WERI-Rb-1 (cell line): ENCODE results near the gene VTI1A.

ENCODE experiments used
- DNase-seq: peaks from one replicate; pipeline ENCODE4 v3.0.0-alpha.2; 2020
- H3K27ac ChIP-seq: fragments of 250-450 bp; sonication (Bioruptor Pico); 2 replicates; pipeline ENCODE4 v1.5.1; 2020; ENCODE audit warnings: mild to moderate bottlenecking, moderate library complexity
- H3K27me3 ChIP-seq: fragments of 250-450 bp; sonication (Bioruptor Pico); 2 replicates; pipeline ENCODE4 v1.5.1; 2021; ENCODE audit warnings: mild to moderate bottlenecking, low read depth, moderate library complexity; ENCODE audit not compliant: insufficient read depth, severe bottlenecking
- H3K36me3 ChIP-seq: fragments of 250-450 bp; sonication (Bioruptor Pico); 2 replicates; pipeline ENCODE4 v1.5.1; 2020; ENCODE audit warnings: mild to moderate bottlenecking, moderate library complexity
- H3K4me3 ChIP-seq: 2 replicates; pipeline ENCODE4 v1.5.1; 2011; ENCODE audit warnings: low read depth, mild to moderate bottlenecking, control low read depth, low read length
- H3K9me3 ChIP-seq: fragments of 250-450 bp; sonication (Bioruptor Pico); 2 replicates; pipeline ENCODE4 v1.5.1; 2021; ENCODE audit warnings: mild to moderate bottlenecking, moderate library complexity; ENCODE audit not compliant: severe bottlenecking
- TF ChIP-seq, protein P1 (sequence below): IDR thresholded peaks from 2 replicates; pipeline ENCODE4 v1.5.1; 2011; ENCODE audit warnings: low read depth, mild to moderate bottlenecking, control low read depth, inconsistent platforms, low read length

VTI1A gene

GRCh38 chr10:112784022-112784461 is 337.0 kb downstream of the VTI1A start:
- Histone ChIP-seq H3K27ac (no peak overlapping the region), H3K36me3 (no peaks in the 10 kb centered on the region), H3K9me3 (no peaks in the 10 kb centered on the region), H3K27me3 (no peaks in the 10 kb centered on the region), H3K4me3 (no peak overlapping the region)
- TF ChIP-seq, protein P1, sequence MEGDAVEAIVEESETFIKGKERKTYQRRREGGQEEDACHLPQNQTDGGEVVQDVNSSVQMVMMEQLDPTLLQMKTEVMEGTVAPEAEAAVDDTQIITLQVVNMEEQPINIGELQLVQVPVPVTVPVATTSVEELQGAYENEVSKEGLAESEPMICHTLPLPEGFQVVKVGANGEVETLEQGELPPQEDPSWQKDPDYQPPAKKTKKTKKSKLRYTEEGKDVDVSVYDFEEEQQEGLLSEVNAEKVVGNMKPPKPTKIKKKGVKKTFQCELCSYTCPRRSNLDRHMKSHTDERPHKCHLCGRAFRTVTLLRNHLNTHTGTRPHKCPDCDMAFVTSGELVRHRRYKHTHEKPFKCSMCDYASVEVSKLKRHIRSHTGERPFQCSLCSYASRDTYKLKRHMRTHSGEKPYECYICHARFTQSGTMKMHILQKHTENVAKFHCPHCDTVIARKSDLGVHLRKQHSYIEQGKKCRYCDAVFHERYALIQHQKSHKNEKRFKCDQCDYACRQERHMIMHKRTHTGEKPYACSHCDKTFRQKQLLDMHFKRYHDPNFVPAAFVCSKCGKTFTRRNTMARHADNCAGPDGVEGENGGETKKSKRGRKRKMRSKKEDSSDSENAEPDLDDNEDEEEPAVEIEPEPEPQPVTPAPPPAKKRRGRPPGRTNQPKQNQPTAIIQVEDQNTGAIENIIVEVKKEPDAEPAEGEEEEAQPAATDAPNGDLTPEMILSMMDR, result no peak
- no peak for DNase-seq

GRCh38 chr10:112785089-112785488 is 338.1 kb downstream of the VTI1A start:
- H3K27me3 ChIP-seq, result no peaks in the 10 kb centered on the region
- no peak overlapping the region for H3K27ac ChIP-seq
- H3K9me3 ChIP-seq, result no peaks in the 10 kb centered on the region
- no peak overlapping the region for H3K4me3 ChIP-seq
- TF ChIP-seq, protein P1, result no peak
- DNase-seq, result no peak
- H3K36me3 ChIP-seq, result no peaks in the 10 kb centered on the region

DNA sequence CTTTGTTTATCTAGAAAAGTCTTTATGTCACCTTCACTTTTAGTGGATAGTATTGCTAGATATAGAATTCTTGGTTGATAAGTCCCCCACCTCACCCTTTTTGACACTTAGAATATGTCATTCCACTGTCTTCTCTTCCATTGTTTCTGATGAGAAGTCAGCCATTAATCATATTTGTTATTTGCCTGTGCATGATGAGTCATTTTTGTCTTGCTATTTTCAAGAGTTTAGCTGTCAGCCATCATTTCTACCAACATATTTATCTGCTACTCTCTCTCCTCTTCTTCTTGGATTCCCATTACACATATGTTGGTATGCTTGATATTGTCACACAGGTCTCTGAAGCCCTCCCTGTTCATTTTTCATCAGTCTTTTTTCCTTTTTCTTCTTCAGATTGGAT is 342.2 kb downstream of the VTI1A start:
- Histone ChIP-seq H3K27me3 (no peaks in the 10 kb centered on the region), H3K36me3 (no peaks in the 10 kb centered on the region), H3K27ac (no peak overlapping the region), H3K4me3 (no peak overlapping the region), H3K9me3 (no peaks in the 10 kb centered on the region)
- TF ChIP-seq, protein P1, result no peak
- no peak for DNase-seq

DNA sequence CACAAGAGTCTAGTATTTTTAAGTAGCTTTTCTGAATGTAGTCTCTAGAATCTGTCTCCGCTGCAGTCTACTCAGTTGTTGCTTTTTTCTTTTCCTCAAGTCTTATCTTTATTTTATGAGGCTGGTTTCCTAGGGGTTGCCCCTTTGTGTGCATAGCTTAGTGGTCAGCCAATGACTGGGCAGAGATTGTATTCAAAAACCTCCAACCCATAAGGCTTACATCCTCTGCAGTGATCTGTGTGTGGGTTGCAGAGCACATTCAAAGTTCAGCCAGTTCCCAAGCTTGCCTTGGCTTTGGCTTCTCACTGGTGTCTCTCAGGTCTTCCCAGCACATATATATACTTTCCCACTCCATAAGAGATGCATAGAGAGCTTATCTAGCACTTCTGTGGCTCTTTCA is 343.0 kb downstream of the VTI1A start:
- no peak for DNase-seq
- Histone ChIP-seq H3K9me3 (no peaks in the 10 kb centered on the region), H3K27ac (no peak overlapping the region), H3K4me3 (no peak overlapping the region), H3K36me3 (no peaks in the 10 kb centered on the region), H3K27me3 (no peaks in the 10 kb centered on the region)
- TF ChIP-seq, protein P1, result no peak

DNA sequence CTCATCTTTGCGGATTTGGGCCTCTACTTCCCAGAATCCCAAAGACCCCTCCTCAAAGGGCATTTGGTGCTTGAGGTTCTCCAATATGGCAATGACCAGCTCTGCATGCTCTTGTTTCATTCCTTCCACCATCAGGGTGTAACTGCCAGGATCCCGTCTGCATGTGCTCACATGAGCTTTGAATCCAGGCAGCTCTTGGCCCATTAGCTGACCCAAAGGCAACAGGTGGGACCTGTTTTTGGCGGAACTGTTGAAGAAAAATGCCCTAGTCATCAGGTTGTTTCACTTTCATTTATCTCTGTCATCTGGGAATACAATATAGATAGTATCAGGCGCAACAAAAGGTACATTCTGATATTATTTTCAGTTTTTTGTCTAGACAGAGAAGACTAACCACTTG is 343.9 kb downstream of the VTI1A start:
- Histone ChIP-seq H3K36me3 (no peaks in the 10 kb centered on the region), H3K4me3 (no peak overlapping the region), H3K27ac (no peak overlapping the region), H3K27me3 (no peaks in the 10 kb centered on the region), H3K9me3 (no peaks in the 10 kb centered on the region)
- TF ChIP-seq, protein P1, result no peak
- no peak for DNase-seq

DNA sequence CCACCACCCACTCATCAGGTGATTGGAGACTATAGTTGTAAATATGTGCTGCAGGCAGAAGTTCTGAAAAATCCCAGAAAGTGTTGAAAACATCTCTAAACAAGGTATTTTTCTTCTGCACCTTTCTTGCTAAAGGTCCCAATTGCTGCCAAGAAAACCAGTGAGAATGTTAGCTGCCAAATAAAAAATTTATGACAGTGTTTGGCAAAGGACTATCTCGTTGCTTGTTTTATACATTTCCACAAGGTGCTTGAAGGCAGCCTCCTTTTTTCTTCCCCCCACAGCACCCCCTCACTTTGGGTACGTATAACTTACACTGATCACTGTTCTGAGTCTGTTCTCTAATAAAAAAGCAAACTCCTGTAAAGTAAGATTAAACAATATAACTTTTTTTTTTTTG is 344.4 kb downstream of the VTI1A start:
- H3K27ac ChIP-seq, result no peak overlapping the region
- TF ChIP-seq, protein P1, result no peak

More for the DNA sequence above, 344.4 kb downstream of the VTI1A start:
- Histone ChIP-seq H3K27me3 (no peaks in the 10 kb centered on the region), H3K36me3 (no peaks in the 10 kb centered on the region), H3K9me3 (no peaks in the 10 kb centered on the region), H3K4me3 (no peak overlapping the region)
- no peak for DNase-seq
